Dendritic cell treated with granulocyte-macrophage colony-stimulating factor and Interleukin-4, amounts not matched to agents 40 ng/mL and 50 ng/mL, for 4 days (primary cell): ENCODE results near the gene MYO5A.
"Not testable (repeated sequence)": the region's sequence is repeated elsewhere in the genome, so short reads cannot be mapped to it uniquely, and the experiment has no call there.

ENCODE experiments used
- H3K27ac Mint-ChIP-seq: one replicate; pipeline ENCODE4 v1.8.0; 2022; ENCODE audit warnings: mild to moderate bottlenecking, mixed read lengths
- H3K27me3 Mint-ChIP-seq: one replicate; pipeline ENCODE4 v1.8.0; 2022; ENCODE audit warnings: mild to moderate bottlenecking, mixed read lengths
- H3K36me3 Mint-ChIP-seq: one replicate; pipeline ENCODE4 v1.8.0; 2022; ENCODE audit warnings: low read depth, mixed read lengths
- H3K4me1 Mint-ChIP-seq: one replicate; pipeline ENCODE4 v1.8.0; 2022; ENCODE audit warnings: low read depth, mixed read lengths
- H3K4me3 Mint-ChIP-seq: one replicate; pipeline ENCODE4 v1.8.0; 2022; ENCODE audit warnings: mild to moderate bottlenecking, moderate library complexity, mixed read lengths
- H3K9me3 Mint-ChIP-seq: one replicate; pipeline ENCODE4 v1.8.0; 2022; ENCODE audit warnings: mixed read lengths
- intact Hi-C: fragments of 100-400 bp; cut with micrococcal nuclease; formaldehyde crosslinking; loops from one replicate; pipeline ENCODE4 v1.15.0; 2022

The MYO5A gene

DNA sequence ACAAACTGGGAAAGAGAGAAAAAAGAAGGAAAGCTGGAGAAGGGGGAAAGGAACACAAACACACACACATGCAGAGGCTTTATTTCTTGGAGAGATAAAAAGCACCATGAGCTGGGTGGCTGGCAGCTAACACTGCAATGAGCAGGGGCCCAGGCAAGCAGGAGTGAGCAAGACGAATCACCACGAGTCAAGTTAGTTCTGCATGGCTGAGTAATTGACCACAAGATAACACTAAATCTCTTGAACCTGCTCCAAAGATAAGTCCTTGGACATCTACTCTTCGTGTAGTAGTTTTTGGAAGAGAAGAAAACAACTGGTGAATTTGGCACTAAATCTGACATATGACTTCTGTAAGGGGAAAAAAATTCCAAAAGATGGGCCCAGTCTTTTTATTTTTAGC lies 100.9 kb downstream of the MYO5A start:
- no peak overlapping the region for H3K4me3 Mint-ChIP-seq
- H3K9me3 Mint-ChIP-seq = no peaks in the 10 kb centered on the region
- intact Hi-C loops = no loop called here
- peaks cover 71% of the 10 kb centered on the region for H3K36me3 Mint-ChIP-seq
- no peaks in the 10 kb centered on the region for H3K27me3 Mint-ChIP-seq
- H3K4me1 Mint-ChIP-seq = peaks cover 4% of the 10 kb centered on the region
- no peak overlapping the region for H3K27ac Mint-ChIP-seq

DNA sequence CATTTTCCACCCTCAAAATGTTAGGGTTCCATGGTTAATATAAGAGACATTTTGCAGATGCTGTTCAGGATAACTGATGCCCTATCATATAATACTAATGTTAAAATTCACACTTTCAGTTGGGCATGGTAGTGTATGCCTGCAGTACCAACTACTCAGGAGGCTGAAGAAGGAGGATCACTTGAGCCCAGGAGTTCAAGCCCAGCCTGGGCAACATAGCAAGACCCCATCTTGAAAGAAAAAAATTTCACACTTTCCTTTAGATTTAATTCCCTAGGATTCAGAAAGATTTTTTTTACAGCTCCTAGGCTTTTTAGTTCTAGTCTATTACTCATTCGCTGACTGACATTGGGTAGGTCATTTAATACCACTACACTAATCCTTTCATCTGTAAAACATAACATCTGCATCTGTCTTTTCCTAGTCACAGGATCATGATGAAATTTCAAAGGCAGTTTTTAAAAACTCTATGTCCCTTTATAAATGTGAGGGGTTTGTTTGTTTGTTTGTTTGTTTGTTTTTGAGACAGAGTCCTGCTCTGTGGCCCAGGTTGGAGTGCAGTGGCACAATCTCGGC lies 103.7 kb downstream of the MYO5A start:
- Mint-ChIP-seq H3K9me3 (no peaks in the 10 kb centered on the region), H3K27me3 (no peaks in the 10 kb centered on the region), H3K36me3 (peaks cover 87% of the 10 kb centered on the region), H3K27ac (no peak overlapping the region), H3K4me3 (no peak overlapping the region), H3K4me1 (peaks cover 13% of the 10 kb centered on the region)
- intact Hi-C loops = no loop called here

DNA sequence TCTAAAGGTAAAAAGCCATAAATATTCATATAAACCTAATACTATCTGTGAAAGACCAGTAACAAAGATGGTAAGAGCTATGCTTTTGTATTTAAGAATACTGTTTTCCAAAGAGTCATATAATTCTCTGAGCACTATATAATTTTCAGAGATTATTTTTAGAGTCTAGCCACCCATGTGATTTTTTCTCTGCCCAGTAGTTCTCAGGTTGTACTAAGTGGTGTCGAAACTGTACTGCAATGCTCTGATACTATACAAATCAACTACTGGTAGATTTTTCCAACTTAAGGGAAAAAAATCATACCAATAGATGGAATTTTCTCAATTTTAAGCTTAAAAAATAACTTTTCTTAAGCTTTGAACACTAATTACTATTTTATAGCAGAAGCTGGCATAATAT lies 104.8 kb downstream of the MYO5A start:
- no peaks in the 10 kb centered on the region for H3K9me3 Mint-ChIP-seq
- H3K27ac Mint-ChIP-seq = no peak overlapping the region
- no peak overlapping the region for H3K4me3 Mint-ChIP-seq
- peaks cover 15% of the 10 kb centered on the region for H3K4me1 Mint-ChIP-seq
- intact Hi-C loops = no loop called here
- peaks cover 82% of the 10 kb centered on the region for H3K36me3 Mint-ChIP-seq
- no peaks in the 10 kb centered on the region for H3K27me3 Mint-ChIP-seq

DNA sequence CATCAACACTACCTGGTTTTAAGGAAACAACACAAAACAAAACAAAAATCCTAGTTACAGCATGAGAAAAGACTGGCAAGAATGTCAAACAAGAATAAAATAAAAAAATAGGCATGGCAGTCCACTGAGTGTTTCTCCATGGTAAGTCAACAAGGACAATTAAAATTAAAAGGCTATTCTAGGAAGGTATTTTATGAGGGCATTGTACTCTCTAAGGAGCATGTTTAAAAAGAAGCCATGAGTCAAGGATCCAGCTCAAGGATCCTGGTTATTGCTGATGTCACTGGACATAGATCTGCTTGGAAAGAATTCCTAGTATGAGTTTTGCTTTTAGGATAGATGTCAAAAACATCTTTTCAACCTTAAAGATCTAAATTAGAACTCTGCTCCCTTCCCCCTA lies 106.7 kb downstream of the MYO5A start:
- Mint-ChIP-seq H3K36me3 (peaks cover 79% of the 10 kb centered on the region), H3K9me3 (no peaks in the 10 kb centered on the region)
- intact Hi-C loops = no loop called here

DNA sequence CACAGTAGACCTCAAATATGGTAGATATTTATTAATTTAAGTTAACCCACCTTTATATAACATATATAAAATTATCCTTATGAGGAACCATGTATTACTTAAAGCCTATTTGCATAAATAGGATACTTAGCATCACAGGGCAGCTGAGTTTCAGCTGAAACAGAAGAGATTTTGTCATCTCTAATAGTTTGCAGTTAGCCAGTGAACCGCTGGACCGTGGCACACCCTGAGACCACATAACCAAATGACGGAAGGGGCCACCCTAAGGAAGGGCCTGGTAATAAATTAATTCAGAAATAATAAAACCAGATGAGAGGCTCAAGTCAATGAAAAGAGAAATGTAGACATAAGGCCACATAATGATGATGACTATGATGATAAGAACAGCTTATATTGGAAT lies 107.7 kb downstream of the MYO5A start:
- H3K27ac Mint-ChIP-seq = no peak overlapping the region
- H3K27me3 Mint-ChIP-seq = no peaks in the 10 kb centered on the region

More for the DNA sequence above, 106.7 kb downstream of the MYO5A start:
- H3K27me3 Mint-ChIP-seq = no peaks in the 10 kb centered on the region
- no peak overlapping the region for H3K4me3 Mint-ChIP-seq
- H3K27ac Mint-ChIP-seq = no peak overlapping the region
- H3K4me1 Mint-ChIP-seq = peaks cover 24% of the 10 kb centered on the region

DNA sequence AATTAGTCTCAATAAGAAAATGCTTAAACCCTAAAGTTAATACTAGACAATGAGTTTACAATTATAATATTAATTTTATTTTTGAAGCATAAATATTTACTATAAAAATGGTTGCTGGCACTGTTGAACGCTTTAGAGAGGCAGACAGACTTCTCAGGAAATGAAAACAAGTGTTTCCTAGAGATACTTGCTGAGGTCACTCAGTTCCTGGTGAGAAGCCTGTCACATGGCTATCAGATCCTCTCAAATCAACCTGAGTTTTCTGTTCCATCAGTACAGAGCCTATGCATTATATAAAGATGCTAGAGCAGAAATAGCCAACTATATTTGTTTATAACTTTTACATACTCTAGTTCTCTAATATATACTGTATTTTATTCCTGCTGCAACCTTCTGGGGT lies 109.2 kb downstream of the MYO5A start:
- Mint-ChIP-seq H3K27me3 (no peaks in the 10 kb centered on the region), H3K27ac (no peak overlapping the region), H3K4me1 (peaks cover 24% of the 10 kb centered on the region), H3K36me3 (peaks cover 78% of the 10 kb centered on the region), H3K9me3 (no peaks in the 10 kb centered on the region), H3K4me3 (no peak overlapping the region)
- intact Hi-C loops = no loop called here

More for the DNA sequence above, 107.7 kb downstream of the MYO5A start:
- peaks cover 24% of the 10 kb centered on the region for H3K4me1 Mint-ChIP-seq
- H3K9me3 Mint-ChIP-seq = no peaks in the 10 kb centered on the region
- intact Hi-C loops = no loop called here
- H3K4me3 Mint-ChIP-seq = no peak overlapping the region
- peaks cover 76% of the 10 kb centered on the region for H3K36me3 Mint-ChIP-seq

DNA sequence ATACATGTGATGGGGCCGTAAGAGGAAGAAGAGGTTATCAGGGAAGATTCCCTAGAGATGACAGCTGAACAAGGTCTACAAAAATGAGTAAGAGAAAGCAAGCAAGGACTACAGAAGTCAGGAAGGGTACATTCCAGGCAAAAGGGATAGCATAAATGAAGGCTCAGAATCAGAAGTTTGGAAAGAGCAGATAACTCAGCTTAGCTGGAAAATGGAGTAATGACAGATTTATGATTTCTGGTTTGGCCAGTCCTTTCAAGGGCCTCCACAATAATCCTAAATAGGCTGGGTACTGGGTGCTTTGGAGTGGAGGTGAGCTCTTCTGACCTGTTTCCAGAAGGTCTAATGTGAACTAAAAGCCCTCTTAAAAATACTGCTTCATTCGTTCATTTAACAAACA lies 110.7 kb downstream of the MYO5A start:
- Mint-ChIP-seq H3K4me1 (peaks cover 24% of the 10 kb centered on the region), H3K9me3 (no peaks in the 10 kb centered on the region), H3K4me3 (no peak overlapping the region), H3K36me3 (peaks cover 84% of the 10 kb centered on the region), H3K27me3 (no peaks in the 10 kb centered on the region), H3K27ac (no peak overlapping the region)
- intact Hi-C loops = no loop called here

DNA sequence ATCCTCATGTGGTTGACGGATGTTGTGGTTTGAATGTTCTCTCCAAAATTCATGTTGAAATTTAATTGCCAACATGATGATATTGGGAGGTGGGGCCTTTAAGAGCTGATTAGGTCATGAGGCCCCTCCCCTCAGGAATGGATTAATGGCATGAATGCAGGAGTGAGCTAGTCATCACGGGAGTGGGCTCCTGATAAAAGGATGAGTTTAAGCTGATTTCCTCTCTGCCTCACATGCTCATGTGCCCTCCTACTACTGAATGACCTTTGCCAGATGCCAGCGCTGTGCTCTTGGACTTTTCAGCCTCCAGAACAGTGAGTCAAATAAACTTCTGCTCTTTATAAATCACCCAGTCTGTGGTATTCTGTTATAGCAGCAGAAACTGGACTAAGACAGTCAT lies 111.2 kb downstream of the MYO5A start:
- intact Hi-C loops = no loop called here
- Mint-ChIP-seq H3K27me3 (no peaks in the 10 kb centered on the region), H3K4me3 (no peak overlapping the region), H3K27ac (no peak overlapping the region), H3K9me3 (no peaks in the 10 kb centered on the region), H3K36me3 (peaks cover 84% of the 10 kb centered on the region), H3K4me1 (peaks cover 22% of the 10 kb centered on the region)

DNA sequence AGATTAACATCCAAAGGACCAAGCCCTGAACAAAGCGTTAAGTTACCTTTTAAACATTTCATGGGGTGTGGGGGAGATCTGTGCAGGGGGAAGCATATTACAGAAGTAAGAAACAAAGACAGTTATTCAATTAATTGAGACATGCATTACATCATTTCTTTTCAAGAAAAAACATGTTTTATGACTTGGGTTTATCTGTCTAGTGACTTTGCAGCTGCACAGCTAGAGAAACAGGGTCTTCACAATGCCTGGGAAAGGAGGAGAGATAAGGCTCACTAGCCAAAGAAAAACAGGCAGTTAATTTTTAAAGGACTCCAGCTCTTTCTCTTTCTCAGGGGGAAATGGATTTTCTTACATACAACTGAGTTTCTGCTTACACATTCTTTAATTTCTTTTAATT lies 112.1 kb downstream of the MYO5A start:
- H3K9me3 Mint-ChIP-seq, H3K27me3 Mint-ChIP-seq, H3K4me3 Mint-ChIP-seq, H3K27ac Mint-ChIP-seq, intact Hi-C loops: not testable (repeated sequence)
- peaks cover 18% of the 10 kb centered on the region for H3K4me1 Mint-ChIP-seq
- H3K36me3 Mint-ChIP-seq = peaks cover 83% of the 10 kb centered on the region

DNA sequence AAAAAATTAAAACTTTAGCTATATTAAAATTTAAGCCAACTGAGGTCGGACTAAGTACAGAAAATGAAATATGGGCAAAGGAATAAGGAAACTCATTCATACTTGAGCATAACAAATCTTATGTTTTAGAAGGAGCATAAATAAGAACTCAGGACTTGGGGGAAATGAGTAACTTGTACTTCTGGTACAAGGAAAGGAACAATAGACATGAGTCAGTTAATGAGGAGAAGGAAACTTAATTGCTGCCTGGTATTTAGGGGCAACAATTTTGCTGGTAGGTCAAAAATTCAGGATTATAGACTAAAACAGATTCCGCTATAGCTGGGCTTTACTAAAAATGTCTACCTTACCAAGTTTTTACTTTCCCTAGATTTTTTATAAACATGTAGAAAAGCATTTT lies 113.1 kb downstream of the MYO5A start:
- Mint-ChIP-seq H3K4me3 (no peak overlapping the region), H3K36me3 (peaks cover 76% of the 10 kb centered on the region), H3K27me3 (no peaks in the 10 kb centered on the region), H3K27ac (no peak overlapping the region), H3K9me3 (no peaks in the 10 kb centered on the region), H3K4me1 (peaks cover 18% of the 10 kb centered on the region)
- intact Hi-C loops = no loop called here

DNA sequence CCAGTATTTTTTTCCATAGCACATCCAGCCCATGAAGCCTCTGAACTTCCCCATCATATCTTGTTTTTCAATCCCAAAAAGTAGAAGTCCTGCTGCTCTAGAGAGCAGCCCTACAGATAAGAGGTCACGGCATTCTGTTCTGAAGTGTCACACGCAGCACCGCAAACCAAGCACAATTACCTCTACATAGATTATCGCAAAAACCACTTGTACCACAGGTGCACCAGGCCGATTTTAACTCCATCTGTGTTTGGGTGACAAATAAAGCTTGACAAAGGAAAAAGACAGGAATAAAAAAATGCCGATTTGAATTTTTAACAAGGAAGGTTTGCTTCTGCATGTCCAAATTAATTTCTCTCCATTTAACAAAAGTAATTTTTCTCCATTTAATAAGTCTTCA lies 113.7 kb downstream of the MYO5A start:
- no peaks in the 10 kb centered on the region for H3K27me3 Mint-ChIP-seq
- peaks cover 72% of the 10 kb centered on the region for H3K36me3 Mint-ChIP-seq
- H3K9me3 Mint-ChIP-seq = no peaks in the 10 kb centered on the region
- H3K4me1 Mint-ChIP-seq = peaks cover 11% of the 10 kb centered on the region
- H3K4me3 Mint-ChIP-seq = no peak overlapping the region
- intact Hi-C loops = no loop called here
- no peak overlapping the region for H3K27ac Mint-ChIP-seq

DNA sequence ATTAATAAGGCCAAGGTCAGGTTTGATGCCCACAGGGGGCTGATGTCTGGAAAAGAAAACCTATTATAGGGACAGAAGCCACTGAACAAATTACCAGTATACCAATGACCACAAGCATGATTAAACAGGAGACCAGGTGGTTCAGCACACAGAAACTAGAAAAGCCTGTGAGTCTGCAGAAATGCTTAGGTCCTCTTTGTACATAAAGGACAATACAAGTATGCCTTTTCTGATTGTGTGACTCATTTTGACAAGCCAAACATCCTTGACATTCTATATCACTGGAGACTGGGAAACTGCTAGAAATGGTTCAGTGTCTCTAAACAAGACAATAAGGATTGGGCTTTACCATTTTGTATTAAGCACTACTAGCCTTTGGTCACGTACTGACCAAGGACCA lies 119.9 kb downstream of the MYO5A start:
- Mint-ChIP-seq H3K4me3 (no peak overlapping the region), H3K27ac (no peak overlapping the region), H3K36me3 (peaks cover 74% of the 10 kb centered on the region), H3K9me3 (no peaks in the 10 kb centered on the region), H3K4me1 (no peaks in the 10 kb centered on the region), H3K27me3 (no peaks in the 10 kb centered on the region)
- intact Hi-C loops = loop anchor here (10.0 kb wide), 1 partner anchor 326 kb away; no protein-coding TSS in a partner anchor

DNA sequence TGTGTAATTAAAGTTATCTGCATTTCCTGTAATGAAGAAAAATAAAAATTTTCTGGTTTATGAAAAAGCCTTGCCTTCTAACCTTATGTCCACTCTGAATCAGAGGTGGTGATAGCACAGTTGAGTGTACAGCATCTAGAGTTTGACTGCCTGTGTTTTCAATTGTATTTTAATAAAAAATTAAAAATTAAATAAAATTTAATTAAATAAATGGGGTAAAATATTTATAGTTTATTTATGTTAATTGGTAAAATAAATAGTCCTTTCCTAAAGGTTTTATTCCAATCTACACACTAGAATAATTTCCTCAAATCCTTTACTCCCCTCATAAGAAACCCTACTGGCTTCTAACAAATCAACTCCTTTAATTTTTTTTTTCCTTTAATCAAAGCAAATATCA lies 121.3 kb downstream of the MYO5A start:
- intact Hi-C loops = loop anchor here (10.0 kb wide), 1 partner anchor 327 kb away; no protein-coding TSS in a partner anchor
- Mint-ChIP-seq H3K27ac (no peak overlapping the region), H3K9me3 (no peaks in the 10 kb centered on the region), H3K4me1 (no peaks in the 10 kb centered on the region), H3K27me3 (no peaks in the 10 kb centered on the region), H3K4me3 (no peak overlapping the region), H3K36me3 (peaks cover 75% of the 10 kb centered on the region)

DNA sequence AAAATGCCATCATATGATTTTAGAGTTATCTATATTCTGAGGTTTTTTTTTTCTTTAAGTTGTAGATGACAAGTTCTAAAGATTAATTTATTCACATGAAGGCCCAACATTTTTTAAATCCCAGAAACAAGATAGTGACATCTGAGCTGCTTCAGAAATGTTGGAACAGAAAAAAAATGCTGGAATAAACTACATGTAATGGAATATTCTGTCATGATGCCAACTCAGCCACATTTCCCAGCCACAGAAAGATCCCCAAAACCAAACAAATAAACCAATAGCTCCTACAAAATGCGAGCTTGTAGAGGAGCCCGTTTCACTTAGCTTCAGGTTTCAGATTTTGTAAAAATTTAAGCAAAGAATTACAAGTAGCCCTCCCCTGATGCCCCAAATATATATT lies 122.1 kb downstream of the MYO5A start:
- no peaks in the 10 kb centered on the region for H3K9me3 Mint-ChIP-seq
- no peak overlapping the region for H3K27ac Mint-ChIP-seq
- H3K36me3 Mint-ChIP-seq = peaks cover 77% of the 10 kb centered on the region
- intact Hi-C loops = loop anchor here (10.0 kb wide), 1 partner anchor 328 kb away; no protein-coding TSS in a partner anchor
- H3K4me1 Mint-ChIP-seq = no peaks in the 10 kb centered on the region
- H3K27me3 Mint-ChIP-seq = no peaks in the 10 kb centered on the region
- no peak overlapping the region for H3K4me3 Mint-ChIP-seq

DNA sequence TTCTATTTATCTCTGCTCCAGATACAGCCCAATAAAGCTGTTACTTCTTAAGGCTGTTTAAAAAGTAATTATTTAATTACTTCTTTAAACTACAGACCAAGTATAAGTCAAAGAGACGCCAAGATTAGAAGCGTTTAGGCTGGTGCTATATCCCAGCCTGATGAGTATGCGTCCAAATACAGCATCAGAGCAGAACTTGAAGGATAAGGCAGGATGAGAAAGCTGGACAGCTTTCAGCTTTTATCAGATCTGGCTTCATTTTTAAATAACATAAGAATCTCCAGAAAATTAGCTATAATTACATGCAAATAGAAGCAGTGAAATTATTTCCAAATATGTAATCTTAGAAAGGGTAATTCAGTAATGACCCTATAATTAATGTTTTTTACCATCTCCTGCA lies 122.8 kb downstream of the MYO5A start:
- no peak overlapping the region for H3K4me3 Mint-ChIP-seq
- H3K9me3 Mint-ChIP-seq = no peaks in the 10 kb centered on the region
- H3K27me3 Mint-ChIP-seq = no peaks in the 10 kb centered on the region
- intact Hi-C loops = loop anchor here (10.0 kb wide), 1 partner anchor 329 kb away; no protein-coding TSS in a partner anchor
- H3K27ac Mint-ChIP-seq = no peak overlapping the region
- peaks cover 81% of the 10 kb centered on the region for H3K36me3 Mint-ChIP-seq
- H3K4me1 Mint-ChIP-seq = no peaks in the 10 kb centered on the region
